ENCODE measurements around the gene MSGN1.

- TF ChIP-seq CTCF (conservative IDR thresholded peaks at IDR 0.05; ENCODE audit: low read length) (no peak), EZH2phosphoT487 (IDR thresholded peaks at IDR 0.05; ENCODE audit: borderline replicate concordance) (no peak)
Measured at GRCh38 chr2:17780546-17780945, 35.7 kb upstream of the MSGN1 start.
